ELR (cell line): ENCODE results near the gene CERS2.
A peak's percentile ranks its signal among the peaks of the same experiment; 100 is the strongest.
"Not testable (repeated sequence)": the region's sequence is repeated elsewhere in the genome, so short reads cannot be mapped to it uniquely, and the experiment has no call there.

Experiments
- DNase-seq: peaks from one replicate; pipeline ENCODE4 v3.0.0-alpha.2; 2015; ENCODE audit warnings: low read depth

CERS2 gene

DNA sequence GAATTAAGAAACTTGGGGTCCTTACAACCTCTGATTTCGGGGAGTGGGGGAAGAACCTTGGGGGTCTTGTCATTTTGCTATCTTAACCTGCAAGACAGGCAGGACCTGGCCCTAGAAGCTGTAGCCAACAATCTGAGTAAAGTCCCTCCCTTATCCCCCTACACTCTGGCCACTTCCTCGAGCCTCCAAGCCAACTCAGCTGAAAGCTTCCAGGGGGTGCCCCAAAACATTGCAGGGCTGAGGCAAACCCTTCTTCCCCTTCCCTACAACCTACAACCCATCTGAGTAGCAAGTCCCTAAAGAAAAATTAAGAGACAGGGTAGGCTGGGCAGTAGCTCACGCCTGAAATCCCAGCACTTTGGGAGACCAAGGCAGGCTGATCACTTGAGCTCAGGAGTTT lies 5.0 kb downstream of the CERS2 start:
- DNase-seq: no peak

GRCh38 chr1:150968491-150968890 lies 6.1 kb downstream of the CERS2 start:
- DNase-seq: no peak

- no peak for DNase-seq
Measured at GRCh38 chr1:150967936-150968335, 6.7 kb downstream of the CERS2 start.

DNA sequence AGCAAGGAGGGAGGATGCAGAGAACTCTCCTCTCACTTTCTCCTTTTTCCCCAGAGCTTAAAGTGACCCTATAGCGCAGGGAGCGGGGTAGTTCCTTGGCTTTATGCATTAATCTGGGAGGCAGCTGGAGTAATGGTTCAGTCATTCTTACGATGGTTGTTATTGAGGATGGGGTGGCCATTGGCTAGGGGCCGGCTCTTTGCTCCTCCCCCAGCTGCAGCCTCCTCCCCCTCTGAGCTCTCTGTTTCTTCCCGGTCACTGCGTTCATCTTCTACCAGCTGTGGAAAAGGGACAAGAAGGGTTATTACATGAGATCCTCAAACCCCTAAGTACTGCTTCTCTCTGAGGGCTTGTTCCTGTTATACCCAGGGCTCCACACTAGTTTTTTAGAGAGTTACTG lies 8.6 kb downstream of the CERS2 start:
- no peak for DNase-seq

GRCh38 chr1:150965605-150966004 lies 9.0 kb downstream of the CERS2 start:
- DNase-seq: no peak

- DNase-seq: no peak
Measured at GRCh38 chr1:150964164-150964489, 10.5 kb downstream of the CERS2 start.

- no peak for DNase-seq
Measured at GRCh38 chr1:150963321-150964163, 11.1 kb downstream of the CERS2 start.

DNA sequence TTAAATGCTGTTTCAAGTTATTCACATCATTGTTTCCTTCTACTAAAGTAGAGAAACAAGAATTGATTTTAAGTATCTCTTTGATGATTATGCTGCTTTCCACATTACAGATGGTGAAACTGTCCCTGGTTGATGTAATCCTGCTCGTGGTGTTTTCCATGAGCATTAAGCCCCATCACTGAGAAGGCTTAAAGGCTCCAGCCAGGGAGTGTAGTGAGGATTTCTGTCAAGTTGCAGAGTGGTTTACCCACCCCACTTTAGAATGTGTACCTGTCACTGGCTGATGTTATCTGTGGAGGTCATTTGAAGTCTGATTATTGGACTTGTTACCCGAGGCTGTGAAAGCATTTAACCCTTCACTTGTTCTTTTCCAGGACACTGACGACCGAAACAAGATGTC lies 12.9 kb downstream of the CERS2 start:
- no peak for DNase-seq

DNA sequence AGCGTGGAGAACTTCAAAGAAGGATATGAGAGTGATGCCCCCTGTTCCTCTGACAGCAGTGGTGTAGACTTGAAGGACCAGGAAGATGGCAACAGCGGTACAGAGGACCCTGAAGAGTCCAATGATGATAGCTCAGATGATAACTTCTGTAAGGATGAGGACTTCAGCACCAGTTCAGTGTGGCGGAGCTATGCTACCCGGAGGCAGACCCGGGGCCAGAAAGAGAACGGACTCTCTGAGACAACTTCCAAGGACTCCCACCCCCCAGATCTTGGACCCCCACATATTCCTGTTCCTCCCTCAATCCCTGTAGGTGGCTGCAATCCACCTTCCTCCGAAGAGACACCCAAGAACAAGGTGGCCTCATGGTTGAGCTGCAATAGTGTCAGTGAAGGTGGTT lies 14.0 kb downstream of the CERS2 start:
- no peak for DNase-seq

- DNase-seq: no peak
Measured at GRCh38 chr1:150957666-150958065, 17.0 kb downstream of the CERS2 start.

DNA sequence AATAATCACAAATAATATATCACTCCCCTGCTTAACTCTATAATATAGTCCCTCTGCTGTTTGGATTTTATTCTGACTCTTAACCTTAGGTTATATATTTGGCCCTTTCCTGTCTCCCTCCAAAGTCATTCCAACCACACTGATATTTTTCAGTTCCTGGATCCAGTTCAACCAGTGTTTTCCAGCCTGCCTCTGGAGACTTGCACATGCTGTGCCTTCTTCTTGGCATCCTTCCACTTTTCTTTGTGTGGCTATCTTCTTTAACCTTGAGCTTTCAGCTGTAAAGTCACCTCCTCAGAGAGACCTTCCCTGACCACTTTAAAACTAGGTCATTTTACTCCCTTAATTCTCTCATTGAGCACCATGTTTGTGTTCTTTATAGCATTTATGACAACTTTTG lies 19.4 kb downstream of the CERS2 start:
- no peak for DNase-seq

- DNase-seq: no peak
Measured at GRCh38 chr1:150954708-150955107, 19.9 kb downstream of the CERS2 start.

- DNase-seq: no peak
Measured at GRCh38 chr1:150944856-150945255, 29.8 kb downstream of the CERS2 start.

DNA sequence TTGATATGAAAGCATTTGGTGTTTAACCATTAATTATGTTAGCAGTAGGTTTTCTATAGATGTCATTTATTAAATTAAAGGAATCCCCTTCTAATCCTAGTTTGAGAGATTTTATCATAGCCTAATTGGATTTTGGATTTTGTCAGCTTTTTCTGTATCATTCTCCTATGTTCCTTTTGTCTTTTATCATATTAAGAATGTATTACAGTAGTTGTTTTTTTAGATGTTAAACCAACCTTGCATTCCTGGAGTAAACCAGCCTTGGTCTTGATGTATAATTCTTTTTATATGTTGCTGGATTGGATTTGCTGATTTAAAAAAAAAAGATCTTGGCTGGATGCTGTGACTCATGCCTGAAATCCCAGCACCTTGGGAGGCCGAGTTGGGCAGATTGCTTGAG lies 42.9 kb downstream of the CERS2 start:
- DNase-seq: peak; percentile 24

DNA sequence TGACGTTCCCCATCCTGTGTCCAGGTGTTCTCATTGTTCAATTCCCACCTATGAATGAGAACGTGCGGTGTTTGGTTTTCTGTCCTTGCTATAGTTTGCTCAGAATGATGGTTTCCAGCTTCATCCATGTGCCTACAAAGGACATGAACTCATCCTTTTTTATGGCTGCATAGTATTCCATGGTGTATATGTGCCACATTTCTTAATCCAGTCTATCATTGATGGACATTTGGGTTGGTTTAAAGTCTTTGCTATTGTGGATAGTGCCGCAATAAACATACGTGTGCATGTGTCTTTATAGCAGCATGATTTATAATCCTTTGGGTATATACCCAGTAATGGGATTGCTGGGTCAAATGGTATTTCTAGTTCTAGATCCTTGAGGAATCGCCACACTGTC lies 45.9 kb downstream of the CERS2 start:
- DNase-seq: not testable (repeated sequence)

GRCh38 chr1:150928286-150928685 lies 46.3 kb downstream of the CERS2 start:
- DNase-seq: no peak

- no peak for DNase-seq
Measured at GRCh38 chr1:150927624-150928023, 47.0 kb downstream of the CERS2 start.

DNA sequence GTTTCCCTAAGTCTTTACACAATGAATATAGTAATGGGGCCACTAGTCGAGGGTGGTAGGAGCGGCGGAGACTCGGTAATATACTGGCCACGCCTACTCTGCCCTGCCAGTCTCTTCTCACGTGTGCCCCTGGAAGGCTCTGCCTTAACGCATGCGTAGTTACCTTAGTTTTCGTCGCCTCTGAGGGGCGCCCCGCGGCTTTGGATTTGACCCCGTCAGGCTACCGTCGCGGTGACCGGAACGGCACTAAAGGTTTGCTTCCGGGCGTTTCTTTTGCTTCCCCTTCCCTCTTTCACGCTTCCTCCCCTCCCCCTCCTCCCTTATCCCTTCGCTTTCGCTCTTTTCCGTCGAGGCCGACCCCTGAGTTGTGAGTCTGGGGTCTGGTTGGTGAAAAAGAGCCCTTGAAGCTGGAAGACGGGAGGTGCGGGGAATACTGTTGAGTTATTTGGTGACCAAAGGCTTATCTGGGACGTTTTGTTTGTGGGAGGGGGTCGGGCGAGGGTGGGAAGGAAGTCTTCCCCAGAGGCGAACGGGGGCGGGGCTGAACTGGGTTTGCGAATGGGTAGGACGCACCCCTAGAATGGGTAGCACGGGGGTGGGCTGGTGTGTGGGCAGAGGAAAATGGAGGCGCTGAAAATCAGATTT lies 48.4 kb downstream of the CERS2 start, which contains the start of gene SETDB1:
Gene SETDB1, plus strand, starts transcription at position 267 of the 645 bp plus-strand sequence. CDS start 1,352 bp downstream, outside the sequence.
- peak; percentile 99 for DNase-seq

GRCh38 chr1:150925080-150925479 lies 49.6 kb downstream of the CERS2 start:
- no peak for DNase-seq

- DNase-seq: peak; percentile 97
Measured at GRCh38 chr1:150922519-150922975, 52.1 kb downstream of the CERS2 start.

DNA sequence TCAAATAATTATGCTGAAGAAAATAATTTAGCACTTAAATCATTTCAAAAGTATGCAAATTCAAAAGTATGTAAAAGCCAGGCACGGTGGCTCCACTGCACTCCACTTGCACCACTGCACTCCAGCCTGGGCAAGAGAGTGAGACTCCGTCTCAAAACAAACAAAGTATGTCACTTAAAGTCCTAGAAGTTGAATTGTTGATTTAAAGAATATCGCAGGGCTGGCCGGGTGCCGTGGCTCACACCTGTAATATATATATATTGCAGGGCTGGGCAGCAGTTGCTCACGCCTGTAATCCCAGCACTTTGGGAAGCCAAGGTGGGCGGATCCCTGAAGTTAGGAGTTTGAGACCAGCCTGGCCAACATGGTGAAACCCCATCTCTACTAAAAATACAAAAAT lies 57.2 kb downstream of the CERS2 start:
- DNase-seq: no peak
